ENCODE data around the gene SARS2. TPM values are rescaled to one million over a fixed set of nuclear protein-coding genes. Genes with fewer than 3 reads are reported as not detected.
"Not testable (repeated sequence)": the region's sequence is repeated elsewhere in the genome, so short reads cannot be mapped to it uniquely, and the experiment has no call there.

The SARS2 gene
- total RNA-seq, 1 donor from 2014 or later: 21.6 TPM

DNA sequence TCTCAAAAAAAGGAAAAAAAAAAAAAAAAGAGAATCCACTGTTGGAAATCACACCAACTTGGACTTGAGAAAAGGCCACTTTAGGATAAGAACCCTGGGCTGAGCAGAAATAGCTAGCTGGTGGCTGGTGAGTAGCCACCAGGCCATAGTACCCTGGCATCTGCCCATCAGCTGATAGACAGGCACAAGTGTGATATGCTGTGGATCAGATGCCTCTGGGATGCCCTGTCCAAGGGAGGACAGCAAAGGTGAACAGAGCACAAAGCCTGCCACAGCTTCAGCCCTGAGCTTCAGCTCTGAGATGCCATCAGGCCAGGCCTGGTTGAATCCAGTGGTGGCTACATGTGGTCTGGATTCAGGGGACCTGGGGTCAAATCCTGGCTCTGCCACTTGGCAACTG is 39.9 kb downstream of the SARS2 start:
- Histone ChIP-seq H3K4me3 (no peak overlapping the region), H3K9me3 (no peaks in the 10 kb centered on the region), H3K27me3 (no peaks in the 10 kb centered on the region), H3K27ac (no peak overlapping the region), H3K36me3 (peaks cover 43% of the 10 kb centered on the region), H3K4me1 (no peaks in the 10 kb centered on the region)
- DNase-seq: no peak
- intact Hi-C loops (cut with DNase I): no loop called here
- ATAC-seq: no peak
- TF ChIP-seq, protein P1, sequence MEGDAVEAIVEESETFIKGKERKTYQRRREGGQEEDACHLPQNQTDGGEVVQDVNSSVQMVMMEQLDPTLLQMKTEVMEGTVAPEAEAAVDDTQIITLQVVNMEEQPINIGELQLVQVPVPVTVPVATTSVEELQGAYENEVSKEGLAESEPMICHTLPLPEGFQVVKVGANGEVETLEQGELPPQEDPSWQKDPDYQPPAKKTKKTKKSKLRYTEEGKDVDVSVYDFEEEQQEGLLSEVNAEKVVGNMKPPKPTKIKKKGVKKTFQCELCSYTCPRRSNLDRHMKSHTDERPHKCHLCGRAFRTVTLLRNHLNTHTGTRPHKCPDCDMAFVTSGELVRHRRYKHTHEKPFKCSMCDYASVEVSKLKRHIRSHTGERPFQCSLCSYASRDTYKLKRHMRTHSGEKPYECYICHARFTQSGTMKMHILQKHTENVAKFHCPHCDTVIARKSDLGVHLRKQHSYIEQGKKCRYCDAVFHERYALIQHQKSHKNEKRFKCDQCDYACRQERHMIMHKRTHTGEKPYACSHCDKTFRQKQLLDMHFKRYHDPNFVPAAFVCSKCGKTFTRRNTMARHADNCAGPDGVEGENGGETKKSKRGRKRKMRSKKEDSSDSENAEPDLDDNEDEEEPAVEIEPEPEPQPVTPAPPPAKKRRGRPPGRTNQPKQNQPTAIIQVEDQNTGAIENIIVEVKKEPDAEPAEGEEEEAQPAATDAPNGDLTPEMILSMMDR (IDR thresholded peaks at IDR 0.05): no peak

DNA sequence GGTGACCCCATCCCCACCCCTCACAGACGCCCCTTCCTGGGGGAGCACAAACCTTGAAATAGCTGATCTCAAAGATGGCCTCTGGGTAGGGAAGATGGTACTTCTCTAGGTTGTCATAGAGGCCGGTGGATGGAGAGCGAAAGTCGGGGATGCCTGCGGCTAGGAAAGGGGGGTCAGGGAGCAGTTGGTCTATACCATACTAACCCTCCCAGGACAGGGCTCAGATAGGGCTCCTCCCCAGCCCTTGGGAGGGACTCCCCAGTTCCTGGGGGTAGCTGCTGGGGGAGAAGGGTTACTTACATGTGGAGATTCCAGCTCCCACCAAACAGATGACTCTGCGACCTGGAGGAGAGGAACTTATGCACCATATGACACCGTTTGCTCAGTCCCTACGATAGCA is 40.8 kb downstream of the SARS2 start:
- intact Hi-C loops (cut with DNase I): no loop called here
- no peaks in the 10 kb centered on the region for H3K9me3 ChIP-seq
- TF ChIP-seq, protein P1 (IDR thresholded peaks at IDR 0.05): no peak
- no peak overlapping the region for H3K27ac ChIP-seq
- no peak overlapping the region for H3K4me3 ChIP-seq
- H3K4me1 ChIP-seq: no peaks in the 10 kb centered on the region
- H3K27me3 ChIP-seq: no peaks in the 10 kb centered on the region
- peaks cover 43% of the 10 kb centered on the region for H3K36me3 ChIP-seq
- DNase-seq: no peak
- no peak for ATAC-seq

DNA sequence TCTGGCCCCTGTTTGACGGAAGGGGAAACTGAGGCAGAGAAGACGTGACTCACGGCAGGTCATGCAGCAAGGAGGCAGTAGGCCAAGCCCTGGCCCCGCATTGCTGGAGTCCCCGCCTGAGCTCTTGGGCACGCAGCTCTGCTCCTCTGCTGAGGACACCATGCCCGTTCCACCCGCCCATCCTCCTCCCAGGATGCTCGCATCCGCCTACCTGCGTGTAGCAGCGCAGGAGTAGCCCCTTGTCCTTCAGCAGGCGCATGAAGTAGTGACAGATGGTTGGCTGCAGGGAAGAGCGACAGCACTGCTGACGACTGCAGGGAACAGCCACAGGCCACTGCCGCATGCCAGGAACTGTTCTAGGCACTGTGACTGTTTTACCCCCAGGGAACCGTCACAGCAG is 41.7 kb downstream of the SARS2 start:
- intact Hi-C loops (cut with DNase I): no loop called here
- no peaks in the 10 kb centered on the region for H3K4me1 ChIP-seq
- no peak overlapping the region for H3K4me3 ChIP-seq
- H3K27me3 ChIP-seq: no peaks in the 10 kb centered on the region
- TF ChIP-seq, protein P1 (IDR thresholded peaks at IDR 0.05): no peak
- no peaks in the 10 kb centered on the region for H3K9me3 ChIP-seq
- no peak for ATAC-seq
- DNase-seq: no peak
- H3K27ac ChIP-seq: no peak overlapping the region
- peaks cover 43% of the 10 kb centered on the region for H3K36me3 ChIP-seq

DNA sequence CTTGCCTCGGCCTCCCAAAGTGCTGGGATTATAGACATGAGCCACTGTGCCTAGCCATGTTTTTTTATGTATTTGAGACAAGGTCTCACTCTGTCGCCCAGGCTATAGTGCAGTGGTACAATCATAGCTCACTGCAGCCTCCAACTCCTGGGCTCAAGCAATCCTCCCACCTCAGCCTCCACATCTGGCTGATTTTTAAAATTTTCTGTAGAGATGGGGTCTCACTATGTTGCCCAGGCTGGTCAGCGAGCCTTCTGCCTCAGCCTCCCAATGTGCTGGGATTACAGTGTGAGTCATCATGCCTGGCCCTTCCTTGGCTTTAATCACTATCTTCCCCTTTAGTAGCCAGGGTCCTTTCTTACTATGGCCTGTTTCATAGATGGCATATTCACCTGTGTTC is 45.9 kb downstream of the SARS2 start:
- intact Hi-C loops (cut with DNase I); DNase-seq; H3K4me3 ChIP-seq; H3K4me1 ChIP-seq; ATAC-seq; H3K27me3 ChIP-seq; H3K9me3 ChIP-seq; H3K27ac ChIP-seq: not testable (repeated sequence)
- peaks cover 46% of the 10 kb centered on the region for H3K36me3 ChIP-seq

DNA sequence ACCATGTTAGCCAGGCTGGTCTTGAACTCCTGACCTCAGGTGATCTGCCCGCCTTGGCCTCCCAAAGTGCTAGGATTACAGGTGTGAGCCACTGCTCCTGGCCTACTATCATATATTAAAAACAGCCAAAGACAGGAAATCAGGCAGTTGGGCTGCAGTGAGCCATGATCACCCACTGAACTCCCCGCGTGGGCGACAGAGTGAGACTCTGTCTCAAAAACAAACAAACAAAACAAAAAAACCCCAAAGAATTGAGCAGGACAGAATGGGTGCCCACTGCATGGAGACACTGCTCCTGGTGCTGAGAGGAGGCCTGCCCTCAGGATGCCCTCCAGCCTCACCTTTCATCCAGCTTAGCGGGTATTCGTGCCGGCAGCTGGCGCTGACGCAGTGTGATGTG is 47.3 kb downstream of the SARS2 start:
- Histone ChIP-seq H3K9me3 (no peaks in the 10 kb centered on the region), H3K27me3 (no peaks in the 10 kb centered on the region), H3K27ac (no peak overlapping the region), H3K4me1 (peaks cover 6% of the 10 kb centered on the region), H3K4me3 (no peak overlapping the region), H3K36me3 (peaks cover 32% of the 10 kb centered on the region)
- TF ChIP-seq, protein P1 (IDR thresholded peaks at IDR 0.05): no peak
- intact Hi-C loops (cut with DNase I): no loop called here
- DNase-seq (no peak), ATAC-seq (no peak)

DNA sequence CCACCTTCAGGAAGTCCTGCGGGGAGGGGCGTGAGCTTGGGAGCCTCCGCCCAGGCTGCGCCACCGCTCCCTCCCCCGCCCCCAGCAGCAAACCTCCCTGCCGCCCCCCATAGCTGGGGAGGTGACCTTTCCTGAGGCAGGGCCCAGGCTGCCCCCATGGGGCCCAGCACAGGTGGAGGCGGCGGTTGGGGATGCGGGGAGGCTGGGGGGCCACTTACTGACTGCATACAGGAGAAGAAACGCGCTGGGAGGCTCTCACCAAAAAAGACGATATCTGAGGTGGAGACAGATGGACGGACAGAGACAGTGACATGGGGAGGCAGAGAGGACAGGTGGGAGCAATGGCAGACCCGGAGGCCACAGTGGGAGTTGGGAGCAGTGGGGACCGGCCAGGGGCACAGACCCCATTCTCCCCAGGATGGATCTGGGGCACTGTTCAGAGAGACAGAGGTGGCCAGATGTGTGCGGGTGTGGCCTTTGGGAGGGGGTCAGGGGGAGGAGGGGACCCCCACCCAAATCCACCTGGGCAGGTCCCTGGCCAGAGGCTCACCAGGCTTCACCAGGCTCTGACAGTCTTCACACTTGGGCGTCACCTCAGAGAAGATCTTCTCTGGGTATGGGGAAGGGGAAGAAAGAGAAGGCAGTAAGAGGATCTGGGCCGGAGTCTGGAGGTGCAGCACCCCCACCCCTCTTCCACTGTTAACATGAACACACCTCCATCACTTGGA is 49.5 kb downstream of the SARS2 start:
- H3K4me1 ChIP-seq: peaks cover 20% of the 10 kb centered on the region

More for the DNA sequence above, 49.5 kb downstream of the SARS2 start:
- peaks cover 31% of the 10 kb centered on the region for H3K36me3 ChIP-seq
- no peaks in the 10 kb centered on the region for H3K27me3 ChIP-seq
- DNase-seq: no peak
- intact Hi-C loops (cut with DNase I): no loop called here
- H3K27ac ChIP-seq: no peak overlapping the region
- no peak for ATAC-seq
- TF ChIP-seq, protein P1 (IDR thresholded peaks at IDR 0.05): no peak
- no peaks in the 10 kb centered on the region for H3K9me3 ChIP-seq
- H3K4me3 ChIP-seq: no peak overlapping the region
